NB4 (cell line): Measurements from ENCODE around the gene SCEL.

ENCODE experiments used
- CTCF ChIP-seq: IDR thresholded peaks from one replicate; pipeline ENCODE4 v1.5.1; 2012; ENCODE audit warnings: low read depth, low read length
- MYC ChIP-seq: IDR thresholded peaks from 2 replicates; pipeline ENCODE4 v1.6.1; 2011; ENCODE audit warnings: low read depth, low read length
- POLR2A ChIP-seq: IDR thresholded peaks from 2 replicates; pipeline ENCODE4 v1.6.1; 2011; ENCODE audit warnings: mild to moderate bottlenecking; ENCODE audit not compliant: insufficient read length; ENCODE audit errors: extremely low read depth

- TF ChIP-seq CTCF (no peak), POLR2A (no peak), MYC (no peak)
Observed at GRCh38 chr13:77580748-77581147, 45.2 kb downstream of the SCEL start.
